ENCODE data around the gene RIPOR2.

RIPOR2 gene

GRCh38 chr6:24854077-24854666 is 81.6 kb downstream of the RIPOR2 start:
- H3K27ac ChIP-seq, result no peak overlapping the region
- H3K9ac ChIP-seq (ENCODE audit: insufficient read length), result no peak overlapping the region
- DNase-seq (ENCODE audit: low read depth, low spot score), result no peak

DNA sequence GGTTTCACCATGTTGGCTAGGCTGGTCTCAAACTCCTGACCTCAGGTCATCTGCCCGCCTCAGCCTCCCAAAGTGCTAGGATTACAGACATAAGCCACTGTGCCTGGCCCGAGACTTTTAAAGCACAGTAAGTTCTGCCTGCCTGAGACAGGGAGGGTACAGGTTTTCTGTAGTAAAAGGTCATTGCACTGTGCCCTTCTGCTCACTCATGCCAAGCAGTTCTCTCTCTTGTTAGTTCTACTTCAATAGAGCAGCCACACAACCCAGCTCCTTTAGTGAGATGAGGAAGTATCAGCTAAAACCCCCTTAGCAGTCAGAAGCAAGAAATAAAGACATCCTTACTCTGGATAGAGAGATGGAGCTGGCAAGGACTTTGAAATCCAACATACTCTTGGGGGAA is 84.7 kb downstream of the RIPOR2 start:
- no peaks in the 10 kb centered on the region for H3K36me3 ChIP-seq (ENCODE audit: insufficient read depth, low read length)
- TF ChIP-seq POLR2AphosphoS5 (IDR thresholded peaks at IDR 0.05; ENCODE audit: borderline replicate concordance, low read depth, low read length), result no peak
- TF ChIP-seq EZH2 (IDR thresholded peaks at IDR 0.05), result no peak
- TF ChIP-seq FOXP2 (optimal IDR thresholded peaks at IDR 0.05; ENCODE audit: control extremely low read depth, extremely low read length, insufficient read depth), result no peak

More at GRCh38 chr6:24854077-24854666, 81.6 kb downstream of the RIPOR2 start:
- no peak overlapping the region for H3K4me3 ChIP-seq
- H3K9me3 ChIP-seq (ENCODE audit: low read depth, low read length), result no peaks in the 10 kb centered on the region
- TF ChIP-seq POLR2AphosphoS5 (IDR thresholded peaks at IDR 0.05; ENCODE audit: borderline replicate concordance, low read depth, low read length) (no peak), EZH2 (IDR thresholded peaks at IDR 0.05) (no peak), FOXP2 (optimal IDR thresholded peaks at IDR 0.05; ENCODE audit: control extremely low read depth, extremely low read length, insufficient read depth) (no peak)
- H3K36me3 ChIP-seq (ENCODE audit: insufficient read depth, low read length), result no peaks in the 10 kb centered on the region

DNA sequence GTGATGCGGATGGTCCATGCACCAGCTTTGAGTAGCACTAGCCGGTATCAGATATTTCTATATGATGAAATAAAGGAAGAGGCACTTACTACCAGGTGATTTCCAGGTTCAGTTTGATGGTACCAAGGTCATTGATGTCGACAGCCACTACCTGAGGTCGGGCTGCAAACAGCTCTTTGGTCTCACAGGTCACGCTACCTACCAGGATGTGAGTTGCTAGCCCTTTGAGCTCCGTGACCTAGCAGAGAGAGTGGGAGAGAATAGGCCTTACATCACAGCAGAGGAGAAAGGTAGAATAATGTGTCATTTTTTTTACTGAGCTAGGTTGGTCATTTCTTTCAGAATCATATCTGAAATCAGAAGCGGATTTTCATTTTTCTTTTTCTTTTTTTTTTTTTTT is 86.0 kb downstream of the RIPOR2 start:
- no peak for TF ChIP-seq POLR2AphosphoS5 (IDR thresholded peaks at IDR 0.05; ENCODE audit: borderline replicate concordance, low read depth, low read length)
- no peak for TF ChIP-seq FOXP2 (optimal IDR thresholded peaks at IDR 0.05; ENCODE audit: control extremely low read depth, extremely low read length, insufficient read depth)
- no peak for TF ChIP-seq EZH2 (IDR thresholded peaks at IDR 0.05)
- H3K9ac ChIP-seq (ENCODE audit: insufficient read length), result no peak overlapping the region
- H3K27ac ChIP-seq, result no peak overlapping the region
- no peak for DNase-seq (ENCODE audit: low read depth, low spot score)
- no peaks in the 10 kb centered on the region for H3K9me3 ChIP-seq (ENCODE audit: low read depth, low read length)
- H3K4me3 ChIP-seq, result no peak overlapping the region
- H3K36me3 ChIP-seq (ENCODE audit: insufficient read depth, low read length), result no peaks in the 10 kb centered on the region

More for the DNA sequence above, 84.7 kb downstream of the RIPOR2 start:
- H3K9ac ChIP-seq (ENCODE audit: insufficient read length), result no peak overlapping the region
- DNase-seq (ENCODE audit: low read depth, low spot score), result no peak
- no peak overlapping the region for H3K4me3 ChIP-seq
- no peak overlapping the region for H3K27ac ChIP-seq
- no peaks in the 10 kb centered on the region for H3K9me3 ChIP-seq (ENCODE audit: low read depth, low read length)

GRCh38 chr6:24848461-24848860 is 87.3 kb downstream of the RIPOR2 start:
- Histone ChIP-seq H3K9ac (ENCODE audit: insufficient read length) (no peak overlapping the region), H3K4me3 (no peak overlapping the region), H3K36me3 (ENCODE audit: insufficient read depth, low read length) (no peaks in the 10 kb centered on the region), H3K27ac (no peak overlapping the region), H3K9me3 (ENCODE audit: low read depth, low read length) (no peaks in the 10 kb centered on the region)
- TF ChIP-seq POLR2AphosphoS5 (IDR thresholded peaks at IDR 0.05; ENCODE audit: borderline replicate concordance, low read depth, low read length) (no peak), EZH2 (IDR thresholded peaks at IDR 0.05) (no peak), FOXP2 (optimal IDR thresholded peaks at IDR 0.05; ENCODE audit: control extremely low read depth, extremely low read length, insufficient read depth) (no peak)
- no peak for DNase-seq (ENCODE audit: low read depth, low spot score)

DNA sequence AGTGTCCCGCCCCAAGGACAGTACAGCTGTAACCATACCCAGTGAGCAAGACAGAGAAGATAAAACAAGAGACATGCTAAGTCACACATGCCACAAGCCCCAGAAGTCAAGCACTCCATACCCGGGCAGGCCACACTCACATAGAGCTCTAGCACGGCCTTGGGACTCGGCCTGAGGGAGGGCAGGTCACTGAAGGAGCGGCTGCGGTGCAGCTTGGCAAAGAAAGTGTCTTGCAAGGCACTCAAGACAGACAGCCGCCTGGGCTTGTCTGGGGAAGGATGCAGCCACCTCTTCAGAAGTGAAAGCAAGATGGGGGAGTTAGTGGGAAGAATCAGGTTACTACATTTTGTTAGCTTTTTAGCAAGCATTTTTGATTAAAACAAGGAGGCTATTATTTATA is 88.4 kb downstream of the RIPOR2 start:
- TF ChIP-seq EZH2 (IDR thresholded peaks at IDR 0.05), result no peak
- TF ChIP-seq POLR2AphosphoS5 (IDR thresholded peaks at IDR 0.05; ENCODE audit: borderline replicate concordance, low read depth, low read length), result no peak
- no peak for TF ChIP-seq FOXP2 (optimal IDR thresholded peaks at IDR 0.05; ENCODE audit: control extremely low read depth, extremely low read length, insufficient read depth)
- DNase-seq (ENCODE audit: low read depth, low spot score), result no peak
- H3K4me3 ChIP-seq, result no peak overlapping the region
- H3K9ac ChIP-seq (ENCODE audit: insufficient read length), result no peak overlapping the region
- no peaks in the 10 kb centered on the region for H3K36me3 ChIP-seq (ENCODE audit: insufficient read depth, low read length)
- H3K9me3 ChIP-seq (ENCODE audit: low read depth, low read length), result no peaks in the 10 kb centered on the region
- no peak overlapping the region for H3K27ac ChIP-seq

DNA sequence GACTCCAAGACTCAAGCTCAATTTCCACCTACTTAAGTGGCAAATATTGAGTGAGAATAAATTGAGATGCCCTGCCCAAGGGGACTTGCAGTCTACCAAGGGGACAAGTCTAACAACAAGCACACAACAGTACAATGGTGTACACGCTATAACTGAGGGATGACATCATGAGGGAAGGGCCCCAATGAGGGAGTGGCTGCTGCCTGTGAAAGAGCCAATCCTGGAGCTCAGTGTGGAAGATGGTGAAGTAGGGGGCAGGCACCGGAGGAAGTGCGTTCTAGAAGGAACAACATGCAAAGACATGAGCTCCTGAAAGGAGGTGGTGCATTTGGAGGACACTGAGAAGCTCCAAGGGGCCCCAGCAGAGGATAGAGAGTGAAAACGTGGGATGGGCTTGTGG is 90.2 kb downstream of the RIPOR2 start:
- DNase-seq (ENCODE audit: low read depth, low spot score), result no peak
- Histone ChIP-seq H3K27ac (no peak overlapping the region), H3K36me3 (ENCODE audit: insufficient read depth, low read length) (no peaks in the 10 kb centered on the region), H3K9me3 (ENCODE audit: low read depth, low read length) (no peaks in the 10 kb centered on the region), H3K4me3 (no peak overlapping the region), H3K9ac (ENCODE audit: insufficient read length) (no peak overlapping the region)
- TF ChIP-seq FOXP2 (optimal IDR thresholded peaks at IDR 0.05; ENCODE audit: control extremely low read depth, extremely low read length, insufficient read depth) (no peak), EZH2 (IDR thresholded peaks at IDR 0.05) (no peak), POLR2AphosphoS5 (IDR thresholded peaks at IDR 0.05; ENCODE audit: borderline replicate concordance, low read depth, low read length) (no peak)

GRCh38 chr6:24844903-24845302 is 90.9 kb downstream of the RIPOR2 start:
- H3K36me3 ChIP-seq (ENCODE audit: insufficient read depth, low read length), result no peaks in the 10 kb centered on the region
- TF ChIP-seq POLR2AphosphoS5 (IDR thresholded peaks at IDR 0.05; ENCODE audit: borderline replicate concordance, low read depth, low read length), result no peak
- TF ChIP-seq FOXP2 (optimal IDR thresholded peaks at IDR 0.05; ENCODE audit: control extremely low read depth, extremely low read length, insufficient read depth), result no peak
- TF ChIP-seq EZH2 (IDR thresholded peaks at IDR 0.05), result no peak
- no peaks in the 10 kb centered on the region for H3K9me3 ChIP-seq (ENCODE audit: low read depth, low read length)
- H3K4me3 ChIP-seq, result no peak overlapping the region
- H3K9ac ChIP-seq (ENCODE audit: insufficient read length), result no peak overlapping the region
- DNase-seq (ENCODE audit: low read depth, low spot score), result no peak
- H3K27ac ChIP-seq, result no peak overlapping the region

GRCh38 chr6:24844061-24844460 is 91.7 kb downstream of the RIPOR2 start:
- no peak overlapping the region for H3K9ac ChIP-seq (ENCODE audit: insufficient read length)
- TF ChIP-seq POLR2AphosphoS5 (IDR thresholded peaks at IDR 0.05; ENCODE audit: borderline replicate concordance, low read depth, low read length) (no peak), FOXP2 (optimal IDR thresholded peaks at IDR 0.05; ENCODE audit: control extremely low read depth, extremely low read length, insufficient read depth) (no peak), EZH2 (IDR thresholded peaks at IDR 0.05) (no peak)
- H3K27ac ChIP-seq, result peak overlapping the region; percentile 17; the same call in 1 of the 2 replicates
- H3K4me3 ChIP-seq, result no peak overlapping the region
- DNase-seq (ENCODE audit: low read depth, low spot score), result peak; percentile 32
- H3K36me3 ChIP-seq (ENCODE audit: insufficient read depth, low read length), result no peaks in the 10 kb centered on the region
- no peaks in the 10 kb centered on the region for H3K9me3 ChIP-seq (ENCODE audit: low read depth, low read length)

DNA sequence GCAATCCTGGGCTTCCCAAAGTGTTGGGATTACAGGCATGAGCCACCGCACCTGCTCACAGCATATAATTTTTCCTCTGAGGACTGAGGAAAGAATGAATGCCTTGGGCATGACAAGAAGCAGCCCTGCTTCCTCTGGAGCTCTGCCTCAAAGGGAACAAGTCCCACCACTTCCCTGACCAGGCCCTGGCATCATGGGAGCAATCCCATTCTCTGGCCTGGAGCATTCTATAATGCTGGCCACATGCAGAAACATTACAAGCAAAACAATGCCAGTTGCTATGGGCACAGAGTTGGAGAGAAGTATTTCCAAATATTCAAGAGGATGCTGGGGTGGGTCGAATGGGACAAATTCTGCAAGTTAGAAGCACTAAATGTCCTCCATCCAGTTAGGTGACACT is 95.6 kb downstream of the RIPOR2 start:
- no peak for DNase-seq (ENCODE audit: low read depth, low spot score)
- Histone ChIP-seq H3K9ac (ENCODE audit: insufficient read length) (no peak overlapping the region), H3K27ac (no peak overlapping the region), H3K36me3 (ENCODE audit: insufficient read depth, low read length) (no peaks in the 10 kb centered on the region), H3K9me3 (ENCODE audit: low read depth, low read length) (no peaks in the 10 kb centered on the region), H3K4me3 (no peak overlapping the region)
- no peak for TF ChIP-seq EZH2 (IDR thresholded peaks at IDR 0.05)
- no peak for TF ChIP-seq POLR2AphosphoS5 (IDR thresholded peaks at IDR 0.05; ENCODE audit: borderline replicate concordance, low read depth, low read length)
- no peak for TF ChIP-seq FOXP2 (optimal IDR thresholded peaks at IDR 0.05; ENCODE audit: control extremely low read depth, extremely low read length, insufficient read depth)
